ENCODE measurements around the gene ENTPD1.

GRCh38 chr10:95742962-95743535, 12.9 kb upstream of the ENTPD1 start:
- TF ChIP-seq EZH2 (optimal IDR thresholded peaks at IDR 0.05; ENCODE audit: low read depth, low read length): no peak
- no peak for TF ChIP-seq CTCF (IDR thresholded peaks at IDR 0.05; ENCODE audit: low read length)
- TF ChIP-seq EZH2phosphoT487 (IDR thresholded peaks at IDR 0.05; ENCODE audit: low read length): no peak

Measured in MM.1S (cell line).